ENCODE results near the gene UTS2R.

Gene UTS2R

GRCh38 chr17:82371333-82372248, at the start of gene UTS2R:
TSS of gene UTS2R (plus strand) at chr17:82371765. CDS start at chr17:82374325, 2,560 bp downstream.
- no peak for DNase-seq (ENCODE audit: low spot score)

- no peak for DNase-seq (ENCODE audit: low spot score)
Measured at GRCh38 chr17:82321947-82322466, 49.6 kb upstream of the UTS2R start.

GRCh38 chr17:82322526-82323453, 48.8 kb upstream of the UTS2R start:
- no peak for DNase-seq (ENCODE audit: low spot score)

GRCh38 chr17:82323514-82324234, 47.9 kb upstream of the UTS2R start:
- no peak for DNase-seq (ENCODE audit: low spot score)

- no peak for DNase-seq (ENCODE audit: low spot score)
Measured at GRCh38 chr17:82324566-82325285, 46.8 kb upstream of the UTS2R start.

- DNase-seq (ENCODE audit: low spot score), result no peak
Measured at GRCh38 chr17:82325286-82326180, 46.0 kb upstream of the UTS2R start.

GRCh38 chr17:82327289-82327688, 44.3 kb upstream of the UTS2R start:
- no peak for DNase-seq (ENCODE audit: low spot score)

- no peak for DNase-seq (ENCODE audit: low spot score)
Measured at GRCh38 chr17:82327757-82328140, 43.8 kb upstream of the UTS2R start.

GRCh38 chr17:82328141-82328993, 43.2 kb upstream of the UTS2R start:
- DNase-seq (ENCODE audit: low spot score), result peak; percentile 49

GRCh38 chr17:82328994-82329507, 42.5 kb upstream of the UTS2R start:
- DNase-seq (ENCODE audit: low spot score), result no peak

GRCh38 chr17:82329683-82330321, 41.8 kb upstream of the UTS2R start:
- DNase-seq (ENCODE audit: low spot score), result no peak

GRCh38 chr17:82330322-82331239, 41.0 kb upstream of the UTS2R start:
- DNase-seq (ENCODE audit: low spot score), result peak; percentile 42

GRCh38 chr17:82331345-82331939, 40.1 kb upstream of the UTS2R start:
- no peak for DNase-seq (ENCODE audit: low spot score)

- peak; percentile 42 for DNase-seq (ENCODE audit: low spot score)
Measured at GRCh38 chr17:82332669-82333278, 38.8 kb upstream of the UTS2R start.

- DNase-seq (ENCODE audit: low spot score), result peak; percentile 57
Measured at GRCh38 chr17:82333279-82334171, 38.0 kb upstream of the UTS2R start, which contains the start of gene SECTM1. TSS of gene SECTM1 (minus strand) at chr17:82333766. CDS start at chr17:82327240, 6,526 bp downstream.
